ENCODE data around the gene LY86.

DNA sequence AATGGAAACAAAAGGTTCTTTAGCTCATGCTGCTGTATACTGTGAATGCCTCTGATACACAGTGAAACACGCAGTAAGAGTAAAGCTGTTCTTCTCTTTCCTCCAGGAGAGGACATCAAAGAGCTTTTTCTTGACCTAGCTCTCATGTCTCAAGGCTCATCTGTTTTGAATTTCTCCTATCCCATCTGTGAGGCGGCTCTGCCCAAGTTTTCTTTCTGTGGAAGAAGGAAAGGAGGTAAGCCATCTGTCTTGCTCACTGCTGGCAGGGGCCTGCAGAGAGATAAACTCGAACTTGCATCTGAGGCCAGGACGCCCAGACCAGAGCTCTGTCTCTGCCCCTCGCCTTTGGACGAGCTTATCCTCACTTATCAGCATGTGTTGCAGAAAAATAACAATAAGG is 37.7 kb downstream of the LY86 start:
- TF ChIP-seq, protein P1, sequence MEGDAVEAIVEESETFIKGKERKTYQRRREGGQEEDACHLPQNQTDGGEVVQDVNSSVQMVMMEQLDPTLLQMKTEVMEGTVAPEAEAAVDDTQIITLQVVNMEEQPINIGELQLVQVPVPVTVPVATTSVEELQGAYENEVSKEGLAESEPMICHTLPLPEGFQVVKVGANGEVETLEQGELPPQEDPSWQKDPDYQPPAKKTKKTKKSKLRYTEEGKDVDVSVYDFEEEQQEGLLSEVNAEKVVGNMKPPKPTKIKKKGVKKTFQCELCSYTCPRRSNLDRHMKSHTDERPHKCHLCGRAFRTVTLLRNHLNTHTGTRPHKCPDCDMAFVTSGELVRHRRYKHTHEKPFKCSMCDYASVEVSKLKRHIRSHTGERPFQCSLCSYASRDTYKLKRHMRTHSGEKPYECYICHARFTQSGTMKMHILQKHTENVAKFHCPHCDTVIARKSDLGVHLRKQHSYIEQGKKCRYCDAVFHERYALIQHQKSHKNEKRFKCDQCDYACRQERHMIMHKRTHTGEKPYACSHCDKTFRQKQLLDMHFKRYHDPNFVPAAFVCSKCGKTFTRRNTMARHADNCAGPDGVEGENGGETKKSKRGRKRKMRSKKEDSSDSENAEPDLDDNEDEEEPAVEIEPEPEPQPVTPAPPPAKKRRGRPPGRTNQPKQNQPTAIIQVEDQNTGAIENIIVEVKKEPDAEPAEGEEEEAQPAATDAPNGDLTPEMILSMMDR (IDR thresholded peaks at IDR 0.05), result no peak
- TF ChIP-seq EZH2 (IDR thresholded peaks at IDR 0.05; ENCODE audit: borderline replicate concordance, insufficient read depth, low read depth, low read length, poor library complexity, severe bottlenecking), result no peak

Measured in B cell (primary cell).